HG03066 (cell line): ENCODE measurements around the gene TTLL5.

Experiments used
- ATAC-seq: cut with Tn5 transposase; IDR thresholded peaks from one replicate; pipeline ENCODE4 v1.9.1; 2021; ENCODE audit warnings: low read depth; ENCODE audit not compliant: unreplicated experiment

The TTLL5 gene

GRCh38 chr14:75726321-75726720 lies 65.3 kb downstream of the TTLL5 start:
- ATAC-seq = no peak

GRCh38 chr14:75727124-75727523 lies 66.1 kb downstream of the TTLL5 start:
- no peak for ATAC-seq

GRCh38 chr14:75732888-75733287 lies 71.8 kb downstream of the TTLL5 start:
- no peak for ATAC-seq

- no peak for ATAC-seq
These were observed 73.8 kb downstream of the TTLL5 start for GRCh38 chr14:75734854-75735253.

GRCh38 chr14:75736845-75737485 lies 75.9 kb downstream of the TTLL5 start:
- ATAC-seq = no peak

- no peak for ATAC-seq
These were observed 77.1 kb downstream of the TTLL5 start for GRCh38 chr14:75738192-75738591.

- ATAC-seq = no peak
These were observed 81.8 kb downstream of the TTLL5 start for GRCh38 chr14:75742867-75743266.

GRCh38 chr14:75747899-75748298 lies 86.9 kb downstream of the TTLL5 start:
- no peak for ATAC-seq

GRCh38 chr14:75748336-75748735 lies 87.3 kb downstream of the TTLL5 start:
- no peak for ATAC-seq

GRCh38 chr14:75751296-75751695 lies 90.2 kb downstream of the TTLL5 start:
- ATAC-seq = no peak

- no peak for ATAC-seq
These were observed 91.0 kb downstream of the TTLL5 start for GRCh38 chr14:75752086-75752485.

GRCh38 chr14:75752907-75753594 lies 92.0 kb downstream of the TTLL5 start:
- no peak for ATAC-seq

GRCh38 chr14:75753696-75754095 lies 92.7 kb downstream of the TTLL5 start:
- ATAC-seq = no peak

- no peak for ATAC-seq
These were observed 96.8 kb downstream of the TTLL5 start for GRCh38 chr14:75757644-75758402.

GRCh38 chr14:75764020-75764419 lies 103.0 kb downstream of the TTLL5 start:
- ATAC-seq = no peak

- no peak for ATAC-seq
These were observed 108.1 kb downstream of the TTLL5 start for GRCh38 chr14:75769047-75769685.

- no peak for ATAC-seq
These were observed 109.6 kb downstream of the TTLL5 start for GRCh38 chr14:75770635-75771034.

GRCh38 chr14:75771595-75771994 lies 110.5 kb downstream of the TTLL5 start:
- ATAC-seq = no peak

GRCh38 chr14:75773046-75773445 lies 112.0 kb downstream of the TTLL5 start:
- ATAC-seq = no peak

GRCh38 chr14:75781096-75781495 lies 120.0 kb downstream of the TTLL5 start:
- ATAC-seq = no peak

- no peak for ATAC-seq
These were observed 122.1 kb downstream of the TTLL5 start for GRCh38 chr14:75783184-75783583.
